SK-N-SH (cell line): Measurements from ENCODE around the gene SDCCAG8. TPM values are rescaled to one million over a fixed set of nuclear protein-coding genes. Genes with fewer than 3 reads are reported as not detected.

ENCODE experiments used
- CTCF ChIA-PET: fragments of 300-600, 350-600 bp; formaldehyde crosslinking; extraction: SDS; loops from one replicate; lab custom pipeline; 2021; lab: Yijun Ruan, JAX
- POLR2A ChIA-PET: fragments of 350-600 bp; sonication (Branson Sonifier 250); formaldehyde crosslinking; extraction: SDS; loops from one replicate; lab custom pipeline; 2020; ENCODE audit warnings: antibody characterized with exemption, inconsistent platforms; lab: Yijun Ruan, JAX
- DNase-seq: peaks from one replicate; pipeline ENCODE4 v3.0.0; 2012
- H2AFZ ChIP-seq: fragments of 200-600 bp; sonication (generic); 2 replicates; pipeline ENCODE4 v1.8.1; 2016; ENCODE audit warnings: antibody characterized with exemption, mild to moderate bottlenecking, low read depth
- H3F3A ChIP-seq: fragments of 200-600 bp; sonication (generic); replicated peaks from 2 replicates; pipeline ENCODE3; 2016; ENCODE audit warnings: antibody characterized with exemption, mild to moderate bottlenecking; ENCODE audit not compliant: insufficient read depth
- H3K27ac ChIP-seq, 2 experiments: fragments of 200-500 bp in 1 of 2; fragments of 200-600 bp in 1 of 2; sonication (Bioruptor generic) in 1 of 2; sonication (generic), shearing (Covaris generic) in 1 of 2; 2 replicates each; pipeline versions ENCODE4 v1.5.1 to v1.6.1; 2014 to 2016; ENCODE audit warnings: low read depth in 2 of 2, inconsistent platforms in 1 of 2, low read length in 1 of 2, mild to moderate bottlenecking in 1 of 2, mixed read lengths in 1 of 2
- H3K27me3 ChIP-seq: fragments of 200-600 bp; sonication (generic), shearing (Covaris generic); 2 replicates; pipeline ENCODE4 v1.6.1; 2016; ENCODE audit warnings: mixed run types; ENCODE audit not compliant: insufficient read depth
- H3K36me3 ChIP-seq, 2 experiments: fragments of 200-500 bp in 1 of 2; fragments of 200-600 bp in 1 of 2; sonication (Bioruptor generic) in 1 of 2; sonication (generic) in 1 of 2; replicated peaks in 1 of 2; 2 replicates each; pipeline versions ENCODE3 to v1.5.1; 2014 to 2016; ENCODE audit warnings: low read length in 1 of 2, mild to moderate bottlenecking in 1 of 2; ENCODE audit not compliant: insufficient read depth in 2 of 2, control insufficient read depth in 1 of 2
- H3K4me1 ChIP-seq, 2 experiments: fragments of 200-500 bp in 1 of 2; fragments of 200-600 bp in 1 of 2; sonication (Bioruptor generic) in 1 of 2; sonication (generic), shearing (Covaris generic) in 1 of 2; 2 replicates each; pipeline versions ENCODE4 v1.5.1 to v1.6.1; 2014 to 2016; ENCODE audit warnings: low read depth in 1 of 2, low read length in 1 of 2, mixed run types in 1 of 2; ENCODE audit not compliant: insufficient read depth in 2 of 2, control insufficient read depth in 1 of 2
- H3K4me2 ChIP-seq: fragments of 200-600 bp; sonication (generic), shearing (Covaris generic); 2 replicates; pipeline ENCODE4 v1.6.1; 2017; ENCODE audit warnings: mixed run types
- H3K4me3 ChIP-seq, 2 experiments: fragments of 200-500 bp in 1 of 2; fragments of 200-600 bp in 1 of 2; sonication (Bioruptor generic) in 1 of 2; sonication (generic), shearing (Covaris generic) in 1 of 2; 2 replicates each; pipeline versions ENCODE4 v1.5.1 to v1.8.1; 2014 to 2016; ENCODE audit warnings: low read depth in 2 of 2, inconsistent platforms in 1 of 2, low read length in 1 of 2, mild to moderate bottlenecking in 1 of 2, mixed read lengths in 1 of 2, moderate library complexity in 1 of 2
- H3K79me2 ChIP-seq: fragments of 200-600 bp; sonication (generic); 2 replicates; pipeline ENCODE4 v1.8.1; 2017; ENCODE audit warnings: mild to moderate bottlenecking; ENCODE audit not compliant: insufficient read depth
- H3K9ac ChIP-seq: fragments of 200-600 bp; sonication (generic); 2 replicates; pipeline ENCODE4 v1.6.1; 2017; ENCODE audit warnings: mixed run types
- H3K9me2 ChIP-seq: fragments of 200-600 bp; sonication (generic); 2 replicates; pipeline ENCODE4 v1.6.1; 2017; ENCODE audit warnings: mixed run types
- H3K9me3 ChIP-seq: fragments of 200-600 bp; sonication (generic); 2 replicates; pipeline ENCODE4 v1.6.1; 2017; ENCODE audit warnings: mixed run types, mild to moderate bottlenecking, moderate library complexity
- H4K20me1 ChIP-seq: fragments of 200-600 bp; sonication (generic); 2 replicates; pipeline ENCODE4 v1.6.1; 2017; ENCODE audit warnings: mild to moderate bottlenecking, mixed run types; ENCODE audit not compliant: insufficient read depth
- CHD2 ChIP-seq: fragments of 150-350 bp; IDR thresholded peaks from 2 replicates; pipeline ENCODE4 v1.6.1; 2018; ENCODE audit warnings: low read length; ENCODE audit not compliant: partially characterized antibody
- EP300 ChIP-seq, 2 experiments: IDR thresholded peaks; 2 replicates each; pipeline versions ENCODE4 v1.4.0 to v1.6.1; 2012; ENCODE audit warnings: borderline replicate concordance in 1 of 2, low read depth in 1 of 2, low read length in 1 of 2
- GATA2 ChIP-seq: sonication (generic); formaldehyde crosslinking; IDR thresholded peaks from 2 replicates; pipeline ENCODE4 v1.5.0; 2020; ENCODE audit warnings: mild to moderate bottlenecking, missing genetic modification reagents
- JUND ChIP-seq: IDR thresholded peaks from 2 replicates; pipeline ENCODE4 v1.4.0; 2012
- MXI1 ChIP-seq: IDR thresholded peaks from 2 replicates; pipeline ENCODE4 v1.6.1; 2012; ENCODE audit warnings: mild to moderate bottlenecking, low read depth, low read length, improper control_type of control experiment
- NFIC ChIP-seq: IDR thresholded peaks from 2 replicates; pipeline ENCODE4 v1.4.0; 2012; ENCODE audit warnings: borderline replicate concordance
- POLR2AphosphoS5 ChIP-seq: IDR thresholded peaks from 2 replicates; pipeline ENCODE4 v1.6.1; 2012; ENCODE audit warnings: low read depth, low read length
- RCOR1 ChIP-seq: fragments of 150-350 bp; IDR thresholded peaks from 2 replicates; pipeline ENCODE4 v1.6.1; 2017; ENCODE audit warnings: antibody characterized with exemption, low read length
- RFX5 ChIP-seq: IDR thresholded peaks from 2 replicates; pipeline ENCODE4 v1.6.1; 2012; ENCODE audit warnings: mild to moderate bottlenecking, improper control_type of control experiment, low read length
- SIN3A ChIP-seq: IDR thresholded peaks from 2 replicates; pipeline ENCODE4 v1.6.1; 2012; ENCODE audit warnings: low read depth, mild to moderate bottlenecking, low read length, moderate library complexity, borderline replicate concordance
- TCF12 ChIP-seq: IDR thresholded peaks from 2 replicates; pipeline ENCODE4 v1.4.0; 2012
- TEAD4 ChIP-seq: IDR thresholded peaks from 2 replicates; pipeline ENCODE4 v1.4.0; 2012; ENCODE audit warnings: mild to moderate bottlenecking, borderline replicate concordance; ENCODE audit not compliant: insufficient read depth
- YY1 ChIP-seq: IDR thresholded peaks from 2 replicates; pipeline ENCODE4 v1.4.0; 2012; ENCODE audit warnings: low read depth, mild to moderate bottlenecking
- WGBS: methylation state at CpG from one replicate; pipeline ENCODE4 v1.1.6; 2017; ENCODE audit warnings: low lambda C conversion rate; 5-methylcytosine and 5-hydroxymethylcytosine counted together
- polyA plus RNA-seq, 3 experiments: library from polyadenylated mRNA; depleted of rRNA; stranded (reverse); fragments of >200 nt; gene quantifications; 2 replicates each; pipeline ENCODE4 v1.2.3, GENCODE V29; 2012
- TF ChIP-seq, protein P1 (sequence below): IDR thresholded peaks from 2 replicates; pipeline ENCODE4; 2012
- TF ChIP-seq, protein P2 (sequence below): IDR thresholded peaks from 2 replicates; pipeline ENCODE4 v1.4.0; 2012; ENCODE audit warnings: low read depth, borderline replicate concordance
- TF ChIP-seq, protein P3 (sequence below): IDR thresholded peaks from 2 replicates; pipeline ENCODE4 v1.4.0; 2012; ENCODE audit warnings: low read depth, borderline replicate concordance

SDCCAG8 gene
- polyA plus RNA-seq, 1 of the 3 experiments (the other 2 are of a cell fraction), result 22.7 TPM

DNA sequence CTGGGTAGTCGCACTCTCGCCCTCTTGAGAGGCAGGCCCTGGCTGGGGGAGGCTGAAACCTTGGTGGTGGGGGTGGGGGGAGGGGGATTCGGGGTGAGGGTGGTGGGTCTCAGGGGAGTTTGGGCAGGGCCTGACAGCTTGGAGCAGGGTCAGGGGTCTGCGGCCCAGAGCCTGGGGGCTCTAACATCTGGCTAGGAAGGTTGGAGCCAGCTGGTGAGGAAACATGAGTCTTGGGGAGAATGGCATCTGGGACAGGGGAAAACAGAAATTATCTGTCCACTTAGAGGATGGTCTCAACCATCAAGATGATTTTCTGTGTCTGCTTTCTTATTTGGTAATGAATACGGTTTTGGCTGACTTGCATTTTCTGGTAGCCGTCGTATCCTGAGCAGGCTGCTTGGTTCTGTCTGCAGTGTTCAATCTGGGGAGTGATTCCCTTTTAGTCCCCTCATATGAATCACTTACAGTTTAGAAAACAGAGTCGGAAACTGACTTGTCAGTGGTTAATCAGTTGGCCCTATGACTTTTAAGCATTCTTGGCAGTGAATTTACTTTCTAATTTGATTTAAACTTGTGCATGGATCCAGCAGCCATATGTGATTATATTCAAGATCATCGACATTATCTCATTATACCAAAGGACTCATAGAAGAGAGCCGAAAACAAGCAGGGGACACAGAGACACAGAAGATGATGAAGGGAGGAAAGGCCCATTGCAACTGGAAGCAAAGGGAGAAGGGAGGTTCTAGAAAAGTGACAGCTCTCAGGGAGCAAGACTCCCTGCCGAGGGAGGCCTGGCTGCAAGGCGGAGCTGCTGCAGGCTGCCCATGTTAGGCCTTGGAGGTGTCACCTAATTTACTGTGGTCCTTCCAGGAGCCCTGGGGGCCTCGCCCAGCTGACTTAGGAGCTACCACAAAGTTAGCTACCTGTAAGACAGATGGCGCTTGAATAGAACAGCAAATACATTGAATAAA is 237.6 kb downstream of the SDCCAG8 start:
- H2AFZ ChIP-seq, result no peak overlapping the region
- no peaks in the 10 kb centered on the region for H3K27me3 ChIP-seq
- H4K20me1 ChIP-seq, result no peaks in the 10 kb centered on the region
- H3K9me2 ChIP-seq, result no peaks in the 10 kb centered on the region
- peak overlapping the region; percentile 42 to 62; a peak in 3 of 4 replicates for H3K27ac ChIP-seq
- H3K79me2 ChIP-seq, result no peaks in the 10 kb centered on the region
- H3K9ac ChIP-seq, result no peak overlapping the region
- WGBS, result 52% methylated on average over 12 of the region's 14 CpGs
- H3K9me3 ChIP-seq, result no peaks in the 10 kb centered on the region
- POLR2A ChIA-PET, result no interaction called here
- no peak overlapping the region for H3K4me3 ChIP-seq
- peaks cover 6 to 11% of the 10 kb centered on the region in 2 experiments for H3K36me3 ChIP-seq
- TF ChIP-seq NFIC, result peak; percentile 60
- TF ChIP-seq CHD2, result no peak
- peak; percentile 37; the same call in 1 of the 2 replicates for TF ChIP-seq JUND
- TF ChIP-seq RFX5, result no peak
- TF ChIP-seq, protein P1, sequence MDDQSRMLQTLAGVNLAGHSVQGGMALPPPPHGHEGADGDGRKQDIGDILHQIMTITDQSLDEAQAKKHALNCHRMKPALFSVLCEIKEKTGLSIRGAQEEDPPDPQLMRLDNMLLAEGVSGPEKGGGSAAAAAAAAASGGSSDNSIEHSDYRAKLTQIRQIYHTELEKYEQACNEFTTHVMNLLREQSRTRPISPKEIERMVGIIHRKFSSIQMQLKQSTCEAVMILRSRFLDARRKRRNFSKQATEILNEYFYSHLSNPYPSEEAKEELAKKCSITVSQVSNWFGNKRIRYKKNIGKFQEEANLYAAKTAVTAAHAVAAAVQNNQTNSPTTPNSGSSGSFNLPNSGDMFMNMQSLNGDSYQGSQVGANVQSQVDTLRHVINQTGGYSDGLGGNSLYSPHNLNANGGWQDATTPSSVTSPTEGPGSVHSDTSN, result peak; percentile 77
- TF ChIP-seq TCF12, result peak; percentile 61
- peak; percentile 49; the same call in 1 of the 2 replicates for TF ChIP-seq POLR2AphosphoS5
- no peak for TF ChIP-seq MXI1
- TF ChIP-seq EP300 (IDR thresholded peaks at IDR 0.05; ENCODE audit: borderline replicate concordance in 1 of 2, low read depth in 1 of 2, low read length in 1 of 2), result peak in 1 of 2 experiments; percentile 54; a peak in 2 of 4 replicates
- TF ChIP-seq SIN3A, result peak; percentile 38; the same call in 1 of the 2 replicates
- TF ChIP-seq RCOR1, result peak; percentile 56
- no peak for TF ChIP-seq GATA2 (CRISPR knock-in tag)
- no peak for TF ChIP-seq TEAD4
- TF ChIP-seq, all 33 proteins: peak for 8
- peak overlapping the region; percentile 16; the same call in 1 of the 2 replicates for H3K4me2 ChIP-seq
- peaks cover 7 to 41% of the 10 kb centered on the region in 2 experiments; a peak in 1 of 4 replicates for H3K4me1 ChIP-seq
- H3F3A ChIP-seq, result peaks cover 13% of the 10 kb centered on the region
- DNase-seq, result peak; percentile 61
- CTCF ChIA-PET, result interaction anchor here (0.6 to 3.0 kb wide), 2 partner anchors 15 to 150 kb away, joined by 3 to 10 read pairs; no protein-coding TSS in a partner anchor

DNA sequence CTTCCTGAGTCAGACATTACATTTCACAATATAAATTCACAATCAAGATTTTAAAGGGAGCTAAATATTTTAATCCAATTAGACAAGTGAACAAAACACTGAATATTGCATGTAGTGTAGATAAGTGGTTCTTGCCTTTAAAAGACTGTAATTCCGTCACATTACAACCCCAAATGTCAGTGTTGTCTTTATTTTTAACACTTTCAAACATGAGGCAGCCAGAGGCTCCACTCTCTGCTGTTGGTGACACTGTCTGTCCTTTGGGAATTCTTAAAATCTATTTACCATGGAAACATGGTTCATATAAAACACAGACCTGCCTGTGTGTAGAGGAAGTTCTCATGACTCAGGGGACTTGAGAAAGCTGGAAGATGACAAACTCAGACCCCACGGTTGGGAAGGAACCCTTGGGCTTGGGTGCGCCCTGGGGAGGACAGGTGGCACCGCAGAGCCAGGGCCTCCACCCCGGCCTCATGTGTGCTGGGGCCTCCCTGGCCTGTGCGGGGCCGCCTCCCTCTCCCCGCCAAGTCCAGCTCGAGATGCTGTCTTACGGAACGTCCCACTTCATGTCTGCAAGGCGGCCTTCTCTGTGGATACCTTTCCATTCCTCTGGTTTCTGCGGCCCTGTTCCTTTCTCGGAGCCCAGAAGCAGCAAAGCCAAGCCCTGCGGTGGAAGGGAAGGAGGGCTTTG is 239.0 kb downstream of the SDCCAG8 start:
- H4K20me1 ChIP-seq, result no peaks in the 10 kb centered on the region
- H3K36me3 ChIP-seq, result peaks cover 14 to 23% of the 10 kb centered on the region in 2 experiments
- H3K9me2 ChIP-seq, result no peaks in the 10 kb centered on the region
- H3F3A ChIP-seq, result peaks cover 18% of the 10 kb centered on the region
- H3K79me2 ChIP-seq, result no peaks in the 10 kb centered on the region
- H3K4me2 ChIP-seq, result no peak overlapping the region
- WGBS, result 93% methylated on average over 13 of the region's 15 CpGs
- no peak overlapping the region; a peak in 1 of 4 replicates for H3K27ac ChIP-seq
- CTCF ChIA-PET, result interaction anchor here (0.6 to 1.2 kb wide), 2 partner anchors 173 to 779 kb away, joined by 3 read pairs; no protein-coding TSS in a partner anchor
- no peak overlapping the region for H3K9ac ChIP-seq
- no peak overlapping the region for H2AFZ ChIP-seq
- no peaks in the 10 kb centered on the region for H3K27me3 ChIP-seq
- no peaks in the 10 kb centered on the region for H3K9me3 ChIP-seq
- H3K4me3 ChIP-seq, result no peak overlapping the region
- DNase-seq, result no peak
- H3K4me1 ChIP-seq, result peaks cover 7 to 41% of the 10 kb centered on the region in 2 experiments; a peak in 1 of 4 replicates
- POLR2A ChIA-PET, result no interaction called here
- no peak for TF ChIP-seq YY1
- no peak for TF ChIP-seq EP300 (IDR thresholded peaks at IDR 0.05; ENCODE audit: borderline replicate concordance in 1 of 2, low read depth in 1 of 2, low read length in 1 of 2)
- TF ChIP-seq, protein P2, sequence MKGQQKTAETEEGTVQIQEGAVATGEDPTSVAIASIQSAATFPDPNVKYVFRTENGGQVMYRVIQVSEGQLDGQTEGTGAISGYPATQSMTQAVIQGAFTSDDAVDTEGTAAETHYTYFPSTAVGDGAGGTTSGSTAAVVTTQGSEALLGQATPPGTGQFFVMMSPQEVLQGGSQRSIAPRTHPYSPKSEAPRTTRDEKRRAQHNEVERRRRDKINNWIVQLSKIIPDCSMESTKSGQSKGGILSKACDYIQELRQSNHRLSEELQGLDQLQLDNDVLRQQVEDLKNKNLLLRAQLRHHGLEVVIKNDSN, result no peak
- TF ChIP-seq, protein P3, sequence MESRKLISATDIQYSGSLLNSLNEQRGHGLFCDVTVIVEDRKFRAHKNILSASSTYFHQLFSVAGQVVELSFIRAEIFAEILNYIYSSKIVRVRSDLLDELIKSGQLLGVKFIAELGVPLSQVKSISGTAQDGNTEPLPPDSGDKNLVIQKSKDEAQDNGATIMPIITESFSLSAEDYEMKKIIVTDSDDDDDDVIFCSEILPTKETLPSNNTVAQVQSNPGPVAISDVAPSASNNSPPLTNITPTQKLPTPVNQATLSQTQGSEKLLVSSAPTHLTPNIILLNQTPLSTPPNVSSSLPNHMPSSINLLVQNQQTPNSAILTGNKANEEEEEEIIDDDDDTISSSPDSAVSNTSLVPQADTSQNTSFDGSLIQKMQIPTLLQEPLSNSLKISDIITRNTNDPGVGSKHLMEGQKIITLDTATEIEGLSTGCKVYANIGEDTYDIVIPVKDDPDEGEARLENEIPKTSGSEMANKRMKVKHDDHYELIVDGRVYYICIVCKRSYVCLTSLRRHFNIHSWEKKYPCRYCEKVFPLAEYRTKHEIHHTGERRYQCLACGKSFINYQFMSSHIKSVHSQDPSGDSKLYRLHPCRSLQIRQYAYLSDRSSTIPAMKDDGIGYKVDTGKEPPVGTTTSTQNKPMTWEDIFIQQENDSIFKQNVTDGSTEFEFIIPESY, result no peak
- TF ChIP-seq, protein P1, result no peak
